HepG2 (cell line): ENCODE measurements around the gene POLR3E.

ENCODE experiments used
- ATF7 ChIP-seq, 2 experiments: fragments of 450-650 bp in 1 of 2; sonication (generic) in 1 of 2; formaldehyde crosslinking in 1 of 2; IDR thresholded peaks; 2 replicates each; pipeline versions ENCODE4 v1.4.0 to v1.6.1; 2016 to 2020; ENCODE audit warnings: antibody characterized with exemption in 1 of 2, mild to moderate bottlenecking in 1 of 2, missing genetic modification reagents in 1 of 2
- NFE2L2 ChIP-seq: fragments of 150-350 bp; IDR thresholded peaks from 2 replicates; pipeline ENCODE4 v1.6.1; 2014; ENCODE audit warnings: low read length
- POLR2A ChIP-seq, 2 experiments: IDR thresholded peaks; 2 replicates each; pipeline ENCODE4 v1.6.1; 2011; ENCODE audit warnings: low read depth in 2 of 2, low read length in 2 of 2, mild to moderate bottlenecking in 1 of 2, moderate library complexity in 1 of 2; ENCODE audit not compliant: insufficient read depth in 1 of 2
- POLR2AphosphoS2 ChIP-seq: IDR thresholded peaks from 2 replicates; pipeline ENCODE4 v1.6.1; 2011; ENCODE audit warnings: low read depth, low read length, improper control_type of control experiment
- POLR2AphosphoS5 ChIP-seq: IDR thresholded peaks from 2 replicates; pipeline ENCODE4 v1.6.1; 2012; ENCODE audit warnings: low read depth, low read length
- XBP1 ChIP-seq: sonication (generic); formaldehyde crosslinking; IDR thresholded peaks from 2 replicates; pipeline ENCODE4 v1.5.0; 2020; ENCODE audit warnings: missing genetic modification reagents
- ZNF766 ChIP-seq: sonication (generic); formaldehyde crosslinking; IDR thresholded peaks from 2 replicates; pipeline ENCODE4 v1.5.0; 2020; ENCODE audit warnings: missing genetic modification reagents, borderline replicate concordance
- TF ChIP-seq, protein P1 (sequence below): sonication (generic); formaldehyde crosslinking; IDR thresholded peaks from 2 replicates; pipeline ENCODE4 v1.5.0; 2020; ENCODE audit warnings: mild to moderate bottlenecking, missing genetic modification reagents, moderate library complexity
- TF ChIP-seq, protein P2 (sequence below): sonication (generic); formaldehyde crosslinking; IDR thresholded peaks from 2 replicates; pipeline ENCODE4 v1.4.0; 2020; ENCODE audit warnings: mild to moderate bottlenecking, missing genetic modification reagents
- TF ChIP-seq, protein P3 (sequence below): sonication (generic); formaldehyde crosslinking; IDR thresholded peaks from 2 replicates; pipeline ENCODE4 v1.8.1; 2023; ENCODE audit warnings: missing genetic modification reagents, inconsistent platforms, borderline replicate concordance
- TF ChIP-seq, protein P4 (sequence below): IDR thresholded peaks from 2 replicates; pipeline ENCODE4 v1.6.1; 2012; ENCODE audit warnings: inconsistent platforms
- TF ChIP-seq, protein P5 (sequence below): sonication (generic); formaldehyde crosslinking; IDR thresholded peaks from 2 replicates; pipeline ENCODE4 v1.4.0; 2020; ENCODE audit warnings: missing genetic modification reagents

DNA sequence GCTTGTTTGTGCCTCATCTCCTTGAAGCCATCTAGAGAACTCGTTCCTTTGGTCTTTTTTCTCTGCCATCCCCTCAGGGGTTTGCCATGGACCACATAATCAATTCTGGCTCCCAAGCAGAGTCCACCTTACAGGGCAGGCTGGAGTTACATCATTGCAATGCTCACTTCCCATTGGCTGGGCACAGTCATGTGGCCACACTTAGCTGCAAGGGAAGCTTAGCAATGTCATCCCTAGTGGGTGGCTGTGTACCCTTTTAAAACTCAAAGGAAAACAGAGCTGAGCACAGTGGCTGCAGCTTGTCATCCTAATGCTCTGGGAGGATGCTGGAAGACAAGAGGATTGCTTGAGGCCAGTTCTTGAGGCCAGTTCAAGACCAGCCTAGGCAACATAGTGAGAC is 41.9 kb upstream of the POLR3E start:
- TF ChIP-seq, protein P1, sequence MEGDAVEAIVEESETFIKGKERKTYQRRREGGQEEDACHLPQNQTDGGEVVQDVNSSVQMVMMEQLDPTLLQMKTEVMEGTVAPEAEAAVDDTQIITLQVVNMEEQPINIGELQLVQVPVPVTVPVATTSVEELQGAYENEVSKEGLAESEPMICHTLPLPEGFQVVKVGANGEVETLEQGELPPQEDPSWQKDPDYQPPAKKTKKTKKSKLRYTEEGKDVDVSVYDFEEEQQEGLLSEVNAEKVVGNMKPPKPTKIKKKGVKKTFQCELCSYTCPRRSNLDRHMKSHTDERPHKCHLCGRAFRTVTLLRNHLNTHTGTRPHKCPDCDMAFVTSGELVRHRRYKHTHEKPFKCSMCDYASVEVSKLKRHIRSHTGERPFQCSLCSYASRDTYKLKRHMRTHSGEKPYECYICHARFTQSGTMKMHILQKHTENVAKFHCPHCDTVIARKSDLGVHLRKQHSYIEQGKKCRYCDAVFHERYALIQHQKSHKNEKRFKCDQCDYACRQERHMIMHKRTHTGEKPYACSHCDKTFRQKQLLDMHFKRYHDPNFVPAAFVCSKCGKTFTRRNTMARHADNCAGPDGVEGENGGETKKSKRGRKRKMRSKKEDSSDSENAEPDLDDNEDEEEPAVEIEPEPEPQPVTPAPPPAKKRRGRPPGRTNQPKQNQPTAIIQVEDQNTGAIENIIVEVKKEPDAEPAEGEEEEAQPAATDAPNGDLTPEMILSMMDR (CRISPR knock-in tag), result no peak
- TF ChIP-seq NFE2L2 (no peak), POLR2AphosphoS5 (no peak), ZNF766 (no peak), POLR2AphosphoS2 (no peak), ATF7 (IDR thresholded peaks at IDR 0.05) (no peak), ATF7 (CRISPR knock-in tag; IDR thresholded peaks at IDR 0.05) (no peak), XBP1 (no peak), POLR2A (IDR thresholded peaks at IDR 0.05; ENCODE audit: insufficient read depth in 1 of 2, low read depth in 2 of 2, low read length in 2 of 2) (no peak)
- TF ChIP-seq, protein P2, sequence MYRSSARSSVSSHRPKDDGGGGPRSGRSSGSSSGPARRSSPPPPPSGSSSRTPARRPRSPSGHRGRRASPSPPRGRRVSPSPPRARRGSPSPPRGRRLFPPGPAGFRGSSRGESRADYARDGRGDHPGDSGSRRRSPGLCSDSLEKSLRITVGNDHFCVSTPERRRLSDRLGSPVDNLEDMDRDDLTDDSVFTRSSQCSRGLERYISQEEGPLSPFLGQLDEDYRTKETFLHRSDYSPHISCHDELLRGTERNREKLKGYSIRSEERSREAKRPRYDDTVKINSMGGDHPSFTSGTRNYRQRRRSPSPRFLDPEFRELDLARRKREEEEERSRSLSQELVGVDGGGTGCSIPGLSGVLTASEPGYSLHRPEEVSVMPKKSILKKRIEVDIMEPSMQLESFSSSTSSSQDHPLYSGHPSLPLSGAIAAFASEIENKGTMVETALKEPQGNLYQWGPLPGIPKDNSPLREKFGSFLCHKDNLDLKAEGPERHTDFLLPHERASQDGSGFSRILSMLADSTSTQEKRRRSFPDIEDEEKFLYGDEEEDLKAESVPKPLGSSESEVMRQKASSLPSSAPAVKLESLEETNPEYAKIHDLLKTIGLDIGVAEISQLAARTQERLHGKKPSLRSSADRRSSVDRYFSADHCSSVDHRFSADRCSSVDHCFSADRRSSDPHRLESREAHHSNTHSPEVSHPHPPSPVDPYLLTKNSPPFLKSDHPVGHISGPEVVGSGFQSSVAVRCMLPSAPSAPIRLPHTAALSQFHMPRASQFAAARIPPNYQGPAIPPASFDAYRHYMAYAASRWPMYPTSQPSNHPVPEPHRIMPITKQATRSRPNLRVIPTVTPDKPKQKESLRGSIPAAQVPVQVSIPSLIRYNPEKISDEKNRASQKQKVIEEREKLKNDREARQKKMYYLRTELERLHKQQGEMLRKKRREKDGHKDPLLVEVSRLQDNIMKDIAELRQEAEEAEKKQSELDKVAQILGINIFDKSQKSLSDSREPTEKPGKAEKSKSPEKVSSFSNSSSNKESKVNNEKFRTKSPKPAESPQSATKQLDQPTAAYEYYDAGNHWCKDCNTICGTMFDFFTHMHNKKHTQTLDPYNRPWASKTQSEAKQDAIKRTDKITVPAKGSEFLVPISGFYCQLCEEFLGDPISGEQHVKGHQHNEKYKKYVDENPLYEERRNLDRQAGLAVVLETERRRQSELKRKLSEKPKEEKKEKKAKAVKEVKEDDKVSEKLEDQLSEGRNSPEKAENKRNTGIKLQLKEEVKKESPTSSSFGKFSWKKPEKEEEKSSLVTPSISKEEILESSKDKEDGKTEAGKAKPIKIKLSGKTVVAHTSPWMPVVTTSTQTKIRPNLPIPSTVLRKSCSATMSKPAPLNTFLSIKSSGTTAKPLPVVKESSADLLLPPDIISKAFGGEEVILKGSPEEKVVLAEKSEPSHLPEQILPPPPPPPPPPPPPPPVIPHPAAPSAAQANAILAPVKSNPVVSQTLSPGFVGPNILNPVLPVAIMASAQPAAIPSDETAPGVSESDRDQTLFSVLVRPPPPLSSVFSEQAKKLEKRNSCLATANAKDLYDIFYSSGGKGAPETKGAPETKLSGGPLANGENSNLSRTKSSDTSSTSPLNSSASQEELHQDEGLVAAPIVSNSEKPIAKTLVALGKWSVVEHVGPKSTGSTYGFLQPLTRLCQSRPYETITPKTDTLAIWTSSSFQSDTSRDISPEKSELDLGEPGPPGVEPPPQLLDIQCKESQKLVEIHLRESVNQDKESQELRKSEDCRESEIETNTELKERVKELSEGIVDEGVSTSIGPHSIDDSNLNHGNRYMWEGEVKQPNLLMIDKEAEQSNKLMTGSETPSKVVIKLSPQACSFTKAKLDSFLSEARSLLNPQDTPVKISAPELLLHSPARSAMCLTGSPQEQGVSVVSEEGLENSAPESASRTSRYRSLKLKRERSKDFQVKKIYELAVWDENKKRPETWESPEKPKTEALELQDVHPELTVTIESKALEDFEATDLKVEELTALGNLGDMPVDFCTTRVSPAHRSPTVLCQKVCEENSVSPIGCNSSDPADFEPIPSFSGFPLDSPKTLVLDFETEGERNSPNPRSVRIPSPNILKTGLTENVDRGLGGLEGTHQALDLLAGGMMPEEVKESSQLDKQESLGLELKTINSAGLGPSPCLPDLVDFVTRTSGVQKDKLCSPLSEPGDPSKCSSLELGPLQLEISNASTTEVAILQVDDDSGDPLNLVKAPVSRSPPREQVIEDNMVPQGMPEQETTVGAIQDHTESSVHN (CRISPR knock-in tag), result no peak
- TF ChIP-seq, protein P3, sequence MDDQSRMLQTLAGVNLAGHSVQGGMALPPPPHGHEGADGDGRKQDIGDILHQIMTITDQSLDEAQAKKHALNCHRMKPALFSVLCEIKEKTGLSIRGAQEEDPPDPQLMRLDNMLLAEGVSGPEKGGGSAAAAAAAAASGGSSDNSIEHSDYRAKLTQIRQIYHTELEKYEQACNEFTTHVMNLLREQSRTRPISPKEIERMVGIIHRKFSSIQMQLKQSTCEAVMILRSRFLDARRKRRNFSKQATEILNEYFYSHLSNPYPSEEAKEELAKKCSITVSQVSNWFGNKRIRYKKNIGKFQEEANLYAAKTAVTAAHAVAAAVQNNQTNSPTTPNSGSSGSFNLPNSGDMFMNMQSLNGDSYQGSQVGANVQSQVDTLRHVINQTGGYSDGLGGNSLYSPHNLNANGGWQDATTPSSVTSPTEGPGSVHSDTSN (CRISPR knock-in tag), result no peak
- TF ChIP-seq, protein P4, sequence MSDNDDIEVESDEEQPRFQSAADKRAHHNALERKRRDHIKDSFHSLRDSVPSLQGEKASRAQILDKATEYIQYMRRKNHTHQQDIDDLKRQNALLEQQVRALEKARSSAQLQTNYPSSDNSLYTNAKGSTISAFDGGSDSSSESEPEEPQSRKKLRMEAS, result no peak
- TF ChIP-seq, protein P5, sequence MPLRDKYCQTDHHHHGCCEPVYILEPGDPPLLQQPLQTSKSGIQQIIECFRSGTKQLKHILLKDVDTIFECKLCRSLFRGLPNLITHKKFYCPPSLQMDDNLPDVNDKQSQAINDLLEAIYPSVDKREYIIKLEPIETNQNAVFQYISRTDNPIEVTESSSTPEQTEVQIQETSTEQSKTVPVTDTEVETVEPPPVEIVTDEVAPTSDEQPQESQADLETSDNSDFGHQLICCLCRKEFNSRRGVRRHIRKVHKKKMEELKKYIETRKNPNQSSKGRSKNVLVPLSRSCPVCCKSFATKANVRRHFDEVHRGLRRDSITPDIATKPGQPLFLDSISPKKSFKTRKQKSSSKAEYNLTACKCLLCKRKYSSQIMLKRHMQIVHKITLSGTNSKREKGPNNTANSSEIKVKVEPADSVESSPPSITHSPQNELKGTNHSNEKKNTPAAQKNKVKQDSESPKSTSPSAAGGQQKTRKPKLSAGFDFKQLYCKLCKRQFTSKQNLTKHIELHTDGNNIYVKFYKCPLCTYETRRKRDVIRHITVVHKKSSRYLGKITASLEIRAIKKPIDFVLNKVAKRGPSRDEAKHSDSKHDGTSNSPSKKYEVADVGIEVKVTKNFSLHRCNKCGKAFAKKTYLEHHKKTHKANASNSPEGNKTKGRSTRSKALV (CRISPR knock-in tag), result no peak
